ENCODE data around the gene OGA.

OGA gene

DNA sequence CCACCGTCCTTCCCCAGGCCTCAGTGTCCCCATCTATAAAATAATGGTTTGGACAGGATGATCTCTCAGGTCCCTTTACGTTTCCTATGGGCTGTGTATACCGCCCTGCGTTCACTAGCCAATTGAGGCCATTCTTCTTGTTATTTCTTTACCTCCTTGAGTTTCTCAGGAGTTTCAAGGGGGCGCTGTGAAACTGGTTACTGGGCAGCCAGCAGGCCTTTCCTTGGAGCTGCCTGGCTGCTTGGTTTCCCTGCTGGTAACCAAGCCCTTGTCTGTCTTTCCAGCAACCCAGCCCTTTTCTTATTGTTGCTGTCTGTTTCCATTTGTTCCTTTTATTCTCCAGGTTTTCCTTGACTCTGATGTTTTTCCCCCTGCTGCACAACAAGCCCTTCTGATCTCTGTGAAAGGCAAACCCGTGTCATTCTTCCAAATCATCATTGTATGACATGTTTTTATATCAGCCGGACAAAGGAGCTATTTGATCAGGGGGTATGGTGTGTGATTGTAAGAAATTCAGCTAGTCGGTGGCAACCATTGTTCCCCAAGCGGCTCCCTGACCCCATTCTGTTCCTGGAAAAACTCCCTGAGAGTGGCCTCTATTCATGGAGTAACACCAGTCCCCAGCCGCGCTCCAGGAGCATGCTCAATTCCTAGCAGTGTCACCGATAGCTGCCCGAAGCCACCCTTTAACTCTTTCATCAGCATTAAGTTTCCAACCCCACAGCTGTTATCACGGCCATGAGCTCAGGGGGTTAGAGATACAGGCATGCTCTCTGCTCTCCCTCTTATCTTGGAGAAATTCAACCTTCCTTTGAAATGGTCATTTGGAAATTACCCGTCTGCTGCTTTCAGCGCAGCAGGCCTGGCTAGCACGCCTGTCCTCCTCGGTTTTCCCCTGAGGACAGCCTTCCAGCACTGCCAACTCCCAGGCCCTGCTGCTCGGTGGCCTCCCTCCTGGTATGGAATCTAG is 68.9 kb downstream of the OGA start:
- no peak for DNase-seq

DNA sequence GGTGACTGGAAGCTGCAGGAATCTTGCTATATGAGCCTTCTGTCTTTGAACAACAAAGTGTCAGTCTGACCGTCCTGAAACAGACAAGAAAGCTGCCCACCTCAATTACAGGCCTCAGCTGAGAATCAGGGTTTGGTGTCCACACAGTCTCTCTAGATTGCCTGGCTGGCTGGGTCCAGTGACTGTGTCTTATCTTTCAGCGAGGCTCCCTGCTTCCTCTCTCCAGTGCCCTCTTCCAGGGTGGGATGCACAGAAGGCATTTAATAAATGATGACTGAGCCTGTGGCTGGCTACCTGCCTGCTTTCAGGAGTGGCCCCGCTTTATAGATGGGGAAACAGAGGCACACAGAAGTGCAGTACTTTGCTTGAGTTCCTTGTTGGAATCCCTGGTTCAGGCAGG is 69.7 kb downstream of the OGA start:
- no peak for DNase-seq

DNA sequence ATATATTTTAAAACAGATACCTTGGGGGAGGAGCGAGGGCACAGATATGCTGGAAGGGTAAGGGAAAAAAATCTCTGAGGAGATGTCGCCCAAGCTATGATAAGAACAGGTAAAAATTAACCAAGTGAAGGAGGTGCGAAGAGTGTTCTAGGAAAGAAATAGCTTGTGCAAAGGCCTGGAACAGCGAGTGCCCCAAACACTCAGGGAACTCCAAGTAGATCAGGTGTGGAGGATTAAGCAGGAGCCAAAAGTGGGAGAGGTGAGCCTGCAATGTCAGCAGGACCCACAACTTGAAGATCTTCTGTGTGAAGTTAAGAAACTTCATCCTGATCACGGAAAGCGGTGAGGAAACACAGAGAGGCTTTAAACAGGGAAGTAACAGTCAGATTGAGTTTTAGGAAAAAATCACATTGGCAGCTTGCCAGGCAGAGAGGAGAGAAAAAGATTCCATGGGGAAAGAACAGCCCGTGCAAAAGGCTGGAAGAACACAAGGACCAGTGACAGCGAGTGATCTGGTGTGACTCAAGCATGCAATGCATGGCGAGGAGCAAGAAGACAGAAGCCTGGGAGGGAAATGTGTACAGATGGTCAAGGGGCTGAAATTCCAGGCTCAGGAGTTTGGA is 73.1 kb downstream of the OGA start:
- DNase-seq, result no peak

DNA sequence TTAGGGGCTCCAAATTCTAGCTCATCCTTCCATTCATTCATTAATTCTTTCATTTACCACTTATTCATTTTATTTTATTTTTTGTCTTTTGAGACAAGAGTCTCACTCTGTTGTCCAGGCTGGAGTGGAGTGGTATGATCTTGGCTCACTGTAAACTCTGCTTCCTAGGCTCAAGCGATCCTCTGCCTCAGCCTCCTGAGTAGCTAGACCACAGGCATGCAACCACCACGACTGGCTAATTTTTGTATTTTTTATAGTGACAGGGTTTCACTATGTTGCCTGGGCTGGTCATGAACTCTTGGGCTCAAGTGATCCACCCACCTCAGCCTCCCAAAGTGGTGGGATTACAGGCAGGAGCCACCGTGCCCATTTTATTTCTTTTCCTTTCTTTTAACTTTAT is 74.0 kb downstream of the OGA start:
- no peak for DNase-seq

DNA sequence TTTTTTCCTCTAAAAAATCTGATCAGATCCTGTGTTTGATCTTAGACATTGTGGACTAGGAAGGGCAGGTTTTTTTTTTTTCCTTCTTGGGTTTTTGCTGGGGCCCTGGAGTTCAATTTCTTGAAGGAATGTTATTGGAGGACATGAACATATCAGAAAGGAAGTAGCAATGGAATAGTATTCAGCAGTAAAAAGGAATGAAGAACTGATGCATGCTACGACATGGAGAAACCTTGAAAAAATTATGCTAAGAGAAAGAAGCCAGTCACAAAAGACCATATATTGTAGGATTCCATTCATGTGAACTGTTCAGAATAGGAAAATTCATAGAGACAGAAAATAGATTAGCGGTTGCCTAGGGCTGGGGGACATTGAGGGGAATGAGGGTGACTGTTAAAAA is 76.3 kb downstream of the OGA start:
- DNase-seq, result no peak

DNA sequence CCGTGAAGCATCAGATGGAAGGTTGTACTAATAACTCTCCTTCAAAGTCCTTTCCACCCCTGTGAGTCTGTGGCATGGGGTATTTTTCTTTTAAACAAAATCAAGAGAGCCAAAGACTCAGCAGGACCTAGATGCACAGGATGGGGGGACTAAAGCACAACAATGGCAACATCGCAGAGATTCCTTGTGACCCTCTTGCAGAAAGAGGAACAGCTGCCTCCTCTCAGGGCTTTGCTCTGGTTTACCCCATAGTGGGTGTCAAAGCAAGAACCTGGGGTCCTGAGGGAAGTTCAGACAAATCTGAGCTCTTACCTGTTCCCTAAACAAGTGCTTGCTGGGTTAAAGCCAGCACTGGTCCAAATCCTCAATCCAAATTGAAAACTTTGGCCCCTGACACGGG is 81.6 kb downstream of the OGA start:
- no peak for DNase-seq
